Astrocyte (in vitro differentiated cells and primary cell): ENCODE data around the gene SPTBN5.

Source experiments
- EZH2 ChIP-seq: IDR thresholded peaks from 2 replicates; pipeline ENCODE4 v1.6.1; 2012; ENCODE audit warnings: mild to moderate bottlenecking, low read length, inconsistent platforms; ENCODE audit not compliant: insufficient read depth
- TF ChIP-seq, protein P1 (sequence below): IDR thresholded peaks from 2 replicates; pipeline ENCODE4 v1.5.1; 2011; ENCODE audit warnings: low read depth, mild to moderate bottlenecking, inconsistent platforms, low read length, moderate library complexity; ENCODE audit not compliant: insufficient read depth

DNA sequence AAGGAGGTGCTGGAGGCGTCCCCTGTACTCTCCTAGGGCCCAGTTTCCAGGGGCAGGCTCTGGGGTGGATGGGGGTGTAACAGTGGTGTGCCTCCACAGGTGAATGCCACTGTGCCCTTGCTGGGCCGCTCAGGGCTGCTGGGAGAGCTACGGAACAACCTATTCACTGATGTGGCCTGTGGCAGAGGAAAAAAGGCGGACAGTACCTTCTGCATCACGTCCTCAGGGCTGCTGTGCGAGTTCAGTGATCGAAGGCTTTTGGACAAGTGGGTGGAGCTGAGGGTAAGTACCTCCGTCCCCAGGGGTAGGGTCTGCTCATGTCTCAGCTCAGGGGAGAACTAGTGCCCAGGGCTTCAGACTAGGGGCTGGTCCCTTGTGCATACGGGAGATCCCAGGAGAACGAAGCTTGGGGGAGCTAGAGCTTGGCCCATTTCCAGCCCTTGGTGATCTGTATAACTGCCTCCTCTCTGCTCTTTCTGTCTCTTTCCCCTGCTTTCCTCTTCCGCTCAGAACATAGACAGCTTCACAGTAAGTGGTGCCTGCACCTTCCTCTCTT, 81.0 kb downstream of the SPTBN5 start:
- TF ChIP-seq, protein P1, sequence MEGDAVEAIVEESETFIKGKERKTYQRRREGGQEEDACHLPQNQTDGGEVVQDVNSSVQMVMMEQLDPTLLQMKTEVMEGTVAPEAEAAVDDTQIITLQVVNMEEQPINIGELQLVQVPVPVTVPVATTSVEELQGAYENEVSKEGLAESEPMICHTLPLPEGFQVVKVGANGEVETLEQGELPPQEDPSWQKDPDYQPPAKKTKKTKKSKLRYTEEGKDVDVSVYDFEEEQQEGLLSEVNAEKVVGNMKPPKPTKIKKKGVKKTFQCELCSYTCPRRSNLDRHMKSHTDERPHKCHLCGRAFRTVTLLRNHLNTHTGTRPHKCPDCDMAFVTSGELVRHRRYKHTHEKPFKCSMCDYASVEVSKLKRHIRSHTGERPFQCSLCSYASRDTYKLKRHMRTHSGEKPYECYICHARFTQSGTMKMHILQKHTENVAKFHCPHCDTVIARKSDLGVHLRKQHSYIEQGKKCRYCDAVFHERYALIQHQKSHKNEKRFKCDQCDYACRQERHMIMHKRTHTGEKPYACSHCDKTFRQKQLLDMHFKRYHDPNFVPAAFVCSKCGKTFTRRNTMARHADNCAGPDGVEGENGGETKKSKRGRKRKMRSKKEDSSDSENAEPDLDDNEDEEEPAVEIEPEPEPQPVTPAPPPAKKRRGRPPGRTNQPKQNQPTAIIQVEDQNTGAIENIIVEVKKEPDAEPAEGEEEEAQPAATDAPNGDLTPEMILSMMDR: no peak
- TF ChIP-seq EZH2: no peak
